GM12892 (cell line): ENCODE results near the gene POTEB3.
"Not testable (repeated sequence)": the region's sequence is repeated elsewhere in the genome, so short reads cannot be mapped to it uniquely, and the experiment has no call there.

Experiments used
- POLR2A ChIP-seq: IDR thresholded peaks from 2 replicates; pipeline ENCODE4 v1.6.1; 2011; ENCODE audit warnings: low read depth, low read length, control low read depth
- POLR2AphosphoS5 ChIP-seq: IDR thresholded peaks from 2 replicates; pipeline ENCODE4 v1.6.1; 2011; ENCODE audit warnings: low read depth, low read length, control low read depth

DNA sequence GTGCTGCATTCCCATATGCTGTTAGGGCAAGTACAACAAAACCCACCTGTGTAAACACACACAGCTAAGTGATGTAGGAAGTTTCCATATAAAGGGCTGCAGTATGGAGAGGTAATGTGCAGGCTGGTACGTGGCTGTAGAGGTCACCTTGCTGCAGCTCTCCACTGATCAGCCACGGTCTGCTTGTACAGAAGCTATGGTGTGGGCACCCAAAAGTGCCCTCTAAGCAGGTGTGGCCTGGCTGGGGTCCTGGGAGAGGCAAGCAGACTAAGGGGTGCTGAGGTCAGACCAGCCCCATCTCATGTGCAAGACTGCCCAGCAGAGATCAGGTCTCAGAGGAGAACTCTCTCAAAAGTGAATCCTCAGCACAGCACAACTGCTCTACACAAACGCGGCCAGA, 32.9 kb downstream of the POTEB3 start:
- TF ChIP-seq POLR2A, POLR2AphosphoS5: not testable (repeated sequence)
